Astrocyte of the cerebellum (primary cell): ENCODE measurements around the gene CRYAA.

Source experiments
- DNase-seq: peaks from one replicate; pipeline ENCODE4 v3.0.0-alpha.2; 2011; ENCODE audit warnings: low read depth
- H3K4me3 ChIP-seq: 2 replicates; pipeline ENCODE4 v1.5.1; 2011; ENCODE audit warnings: mild to moderate bottlenecking, low read depth, low read length, moderate library complexity
- CTCF ChIP-seq: IDR thresholded peaks from 2 replicates; pipeline ENCODE4 v1.5.1; 2012; ENCODE audit warnings: low read length, low read depth, moderate library complexity, mild to moderate bottlenecking; ENCODE audit errors: missing control alignments
- in situ Hi-C: cut with HindIII; loops from 2 replicates; pipeline ENCODE4 v1.10.0; 2017; ENCODE audit warnings: low sequenced_read_pairs

Gene CRYAA

GRCh38 chr21:43207043-43207315 lies 38.2 kb downstream of the CRYAA start:
- no peak for TF ChIP-seq CTCF
- no peak for DNase-seq
- no peak overlapping the region for H3K4me3 ChIP-seq
- in situ Hi-C loops: no loop called here

GRCh38 chr21:43207868-43208267 lies 39.1 kb downstream of the CRYAA start:
- no peak for TF ChIP-seq CTCF
- no peak for DNase-seq
- in situ Hi-C loops: no loop called here
- no peak overlapping the region for H3K4me3 ChIP-seq

- no peak overlapping the region for H3K4me3 ChIP-seq
- no peak for DNase-seq
- in situ Hi-C loops: no loop called here
- no peak for TF ChIP-seq CTCF
Measured at GRCh38 chr21:43208561-43209332, 39.9 kb downstream of the CRYAA start.

GRCh38 chr21:43209575-43210453 lies 41.0 kb downstream of the CRYAA start:
- peak; percentile 8 for DNase-seq
- no peak for TF ChIP-seq CTCF
- no peak overlapping the region for H3K4me3 ChIP-seq
- in situ Hi-C loops: no loop called here

- DNase-seq: no peak
- in situ Hi-C loops: no loop called here
- no peak for TF ChIP-seq CTCF
- H3K4me3 ChIP-seq: no peak overlapping the region
Measured at GRCh38 chr21:43210454-43211071, 41.8 kb downstream of the CRYAA start.

GRCh38 chr21:43211072-43211759 lies 42.4 kb downstream of the CRYAA start:
- no peak overlapping the region for H3K4me3 ChIP-seq
- no peak for DNase-seq
- in situ Hi-C loops: no loop called here
- TF ChIP-seq CTCF: peak; percentile 46
